ENCODE data around the gene TTC21A.
"Not testable (repeated sequence)": the region's sequence is repeated elsewhere in the genome, so short reads cannot be mapped to it uniquely, and the experiment has no call there.

TTC21A gene

GRCh38 chr3:39107388-39108199, at the start of gene TTC21A, which contains the start of gene GORASP1:
TSS of gene TTC21A (plus strand) at chr3:39107680. CDS start at chr3:39107838, 158 bp downstream.
TSS of gene GORASP1 (minus strand) at chr3:39107627. CDS start at chr3:39107541, 86 bp downstream.
- no peak for FAIRE-seq

GRCh38 chr3:39061228-39061627, 46.3 kb upstream of the TTC21A start:
- FAIRE-seq: not testable (repeated sequence)

- no peak for FAIRE-seq
These were observed 45.3 kb upstream of the TTC21A start for GRCh38 chr3:39062180-39062579.

- FAIRE-seq: no peak
These were observed 44.3 kb upstream of the TTC21A start for GRCh38 chr3:39063143-39063542.

- FAIRE-seq: no peak
These were observed 42.8 kb upstream of the TTC21A start for GRCh38 chr3:39064646-39065045.

GRCh38 chr3:39065197-39065596, 42.3 kb upstream of the TTC21A start:
- no peak for FAIRE-seq

- no peak for FAIRE-seq
These were observed 40.2 kb upstream of the TTC21A start for GRCh38 chr3:39067286-39067685.

GRCh38 chr3:39068556-39068955, 38.9 kb upstream of the TTC21A start:
- no peak for FAIRE-seq

- no peak for FAIRE-seq
These were observed 31.6 kb upstream of the TTC21A start for GRCh38 chr3:39075910-39076309.

GRCh38 chr3:39079530-39079929, 27.9 kb upstream of the TTC21A start:
- no peak for FAIRE-seq

GRCh38 chr3:39080026-39080425, 27.5 kb upstream of the TTC21A start:
- no peak for FAIRE-seq

- FAIRE-seq: no peak
These were observed 24.7 kb upstream of the TTC21A start for GRCh38 chr3:39082666-39083313.

- no peak for FAIRE-seq
These were observed 21.3 kb upstream of the TTC21A start for GRCh38 chr3:39086144-39086543.

GRCh38 chr3:39088456-39088855, 19.0 kb upstream of the TTC21A start:
- FAIRE-seq: no peak

GRCh38 chr3:39088889-39089288, 18.6 kb upstream of the TTC21A start:
- FAIRE-seq: no peak

- FAIRE-seq: no peak
These were observed 16.6 kb upstream of the TTC21A start for GRCh38 chr3:39090922-39091321.

- no peak for FAIRE-seq
These were observed 12.4 kb upstream of the TTC21A start for GRCh38 chr3:39094851-39095677.

GRCh38 chr3:39095778-39096177, 11.7 kb upstream of the TTC21A start:
- FAIRE-seq: no peak

- FAIRE-seq: no peak
These were observed 10.7 kb upstream of the TTC21A start for GRCh38 chr3:39096775-39097174.

GRCh38 chr3:39097716-39098472, 9.6 kb upstream of the TTC21A start:
- no peak for FAIRE-seq

GRCh38 chr3:39098473-39099000, 8.9 kb upstream of the TTC21A start:
- FAIRE-seq: no peak

GRCh38 chr3:39099242-39099641, 8.2 kb upstream of the TTC21A start:
- no peak for FAIRE-seq

Measured in colon (tissue), 2 donors.